Keratinocyte (primary cell): ENCODE results near the gene NUDT21. TPM values are rescaled to one million over a fixed set of nuclear protein-coding genes. Genes with fewer than 3 reads are reported as not detected.
"Not testable (repeated sequence)": the region's sequence is repeated elsewhere in the genome, so short reads cannot be mapped to it uniquely, and the experiment has no call there.

Source experiments
- DNase-seq: peaks from one replicate; pipeline ENCODE4 v3.0.0-alpha.2; 2011; ENCODE audit warnings: low read depth, missing footprints, low spot score
- FAIRE-seq: peaks from 2 replicates; lab custom pipeline; 2011; peaks lifted over from hg19 to GRCh38; lab: Jason Lieb, UNC
- H2AFZ ChIP-seq: 2 replicates; pipeline ENCODE4 v1.6.0; 2012; ENCODE audit warnings: low read length, control low read depth, inconsistent platforms; ENCODE audit not compliant: control insufficient read depth
- H3K27ac ChIP-seq: 2 replicates; pipeline ENCODE4 v1.5.1; 2011; ENCODE audit warnings: low read length; ENCODE audit not compliant: control insufficient read depth, insufficient read depth
- H3K27me3 ChIP-seq: 3 replicates; pipeline ENCODE4 v1.6.0; 2011; ENCODE audit warnings: low read length; ENCODE audit not compliant: control insufficient read depth, insufficient read depth; ENCODE audit errors: extremely low read depth
- H3K36me3 ChIP-seq, 2 experiments: 2 replicates in 1 of 2; 3 replicates in 1 of 2; pipeline ENCODE4 v1.5.1; 2011; ENCODE audit warnings: low read length in 2 of 2, mild to moderate bottlenecking in 1 of 2; ENCODE audit not compliant: control insufficient read depth in 2 of 2, insufficient read depth in 2 of 2; ENCODE audit errors: extremely low read depth in 1 of 2
- H3K4me1 ChIP-seq: 3 replicates; pipeline ENCODE4 v1.5.1; 2011; ENCODE audit warnings: low read length; ENCODE audit not compliant: control insufficient read depth, insufficient read depth; ENCODE audit errors: extremely low read depth
- H3K4me2 ChIP-seq: 3 replicates; pipeline ENCODE4 v1.6.0; 2011; ENCODE audit warnings: low read depth, low read length; ENCODE audit not compliant: control insufficient read depth, insufficient read depth; ENCODE audit errors: extremely low read depth
- H3K4me3 ChIP-seq, 3 experiments: fragments of 200-600 bp in 1 of 3; sonication (generic) in 1 of 3; 2 replicates in 2 of 3; 3 replicates in 1 of 3; pipeline ENCODE4 v1.5.1; 2011 to 2016; ENCODE audit warnings: low read length in 3 of 3, mild to moderate bottlenecking in 3 of 3, control low read depth in 2 of 3, inconsistent platforms in 1 of 3, low read depth in 1 of 3, mixed read lengths in 1 of 3, mixed run types in 1 of 3, moderate library complexity in 1 of 3; ENCODE audit not compliant: control insufficient read depth in 2 of 3, insufficient read depth in 2 of 3; ENCODE audit errors: extremely low read depth in 1 of 3
- H3K79me2 ChIP-seq: 2 replicates; pipeline ENCODE4 v1.6.0; 2012; ENCODE audit warnings: low read length; ENCODE audit not compliant: control insufficient read depth, insufficient read depth
- H3K9ac ChIP-seq: 3 replicates; pipeline ENCODE4 v1.6.0; 2011; ENCODE audit warnings: low read length; ENCODE audit not compliant: control insufficient read depth, insufficient read depth; ENCODE audit errors: extremely low read depth
- H3K9me1 ChIP-seq: 3 replicates; pipeline ENCODE4 v1.6.0; 2011; ENCODE audit warnings: low read length; ENCODE audit not compliant: control insufficient read depth, insufficient read depth; ENCODE audit errors: extremely low read depth
- H3K9me3 ChIP-seq: 2 replicates; pipeline ENCODE4 v1.5.1; 2012; ENCODE audit warnings: low read depth, low read length; ENCODE audit not compliant: control insufficient read depth
- H4K20me1 ChIP-seq: 3 replicates; pipeline ENCODE4 v1.6.0; 2011; ENCODE audit warnings: low read length; ENCODE audit not compliant: control insufficient read depth, insufficient read depth; ENCODE audit errors: extremely low read depth
- EZH2 ChIP-seq: IDR thresholded peaks from one replicate; pipeline ENCODE4 v1.6.1; 2012; ENCODE audit warnings: inconsistent platforms, mild to moderate bottlenecking, low read length, moderate library complexity
- dilution Hi-C: fragments of 300-500 bp; cut with MboI; formaldehyde crosslinking; loops from one replicate; pipeline ENCODE4 v1.7.0; 2020; ENCODE audit warnings: low sequenced_read_pairs; ENCODE audit not compliant: extremely low pct_ligation_motif_present
- polyA plus RNA-seq, 5 experiments: library from polyadenylated mRNA; depleted of rRNA in 3 of 5; stranded (reverse) in 3 of 5; stranded (forward) in 1 of 5; unstranded in 1 of 5; fragments of >200 nt; gene quantifications; 1 replicate in 1 of 5; 2 replicates in 3 of 5; 3 replicates in 1 of 5; pipeline versions ENCODE4 v1.2.1 to v1.2.3, GENCODE V29; 2011 to 2012; ENCODE audit warnings: missing spikeins in 2 of 5, low read depth in 1 of 5, low replicate concordance in 1 of 5
- TF ChIP-seq, protein P1 (sequence below), 3 experiments: IDR thresholded peaks in 1 of 3; conservative IDR thresholded peaks in 1 of 3; optimal IDR thresholded peaks in 1 of 3; 2 replicates in 2 of 3; 3 replicates in 1 of 3; pipeline versions ENCODE3 to v1.5.1; 2011; ENCODE audit warnings: low read length in 3 of 3, mild to moderate bottlenecking in 3 of 3, moderate library complexity in 2 of 3, control low read depth in 1 of 3, inconsistent platforms in 1 of 3; ENCODE audit not compliant: insufficient read depth in 2 of 3; ENCODE audit errors: extremely low read depth in 1 of 3

Gene NUDT21
- polyA plus RNA-seq, 1 donor (not counting 4 experiments of a cell fraction or from before 2014, with no cell fraction given), result 98.2 TPM

DNA sequence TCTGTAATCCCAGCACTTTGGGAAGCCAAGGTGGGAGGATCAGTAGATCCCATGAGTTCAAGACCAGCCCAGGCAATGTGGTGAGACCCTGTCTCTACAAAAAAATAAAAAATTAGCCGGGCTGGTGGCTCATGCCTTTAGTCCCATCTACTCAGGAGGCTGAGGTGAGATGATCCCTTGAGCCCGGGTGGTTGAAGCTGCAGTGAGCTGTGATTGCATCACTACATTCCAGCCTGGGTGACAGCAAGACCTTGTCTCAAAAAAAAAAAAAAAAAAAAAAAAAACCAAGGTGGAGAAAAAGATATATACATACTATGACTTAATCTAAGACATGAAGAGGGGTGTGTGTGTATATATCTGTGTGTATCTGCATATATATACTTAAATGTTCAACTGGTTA is 42.0 kb upstream of the NUDT21 start:
- Histone ChIP-seq H3K36me3 (peaks cover 0 to 17% of the 10 kb centered on the region in 2 experiments), H3K9me1 (no peaks in the 10 kb centered on the region), H3K27me3 (no peaks in the 10 kb centered on the region), H3K4me1 (no peaks in the 10 kb centered on the region), H3K79me2 (no peaks in the 10 kb centered on the region), H4K20me1 (no peaks in the 10 kb centered on the region), H3K4me3 (no peak overlapping the region), H3K9ac (no peak overlapping the region), H3K27ac (no peak overlapping the region), H3K4me2 (no peak overlapping the region), H2AFZ (no peak overlapping the region), H3K9me3 (no peaks in the 10 kb centered on the region)
- TF ChIP-seq, protein P1, sequence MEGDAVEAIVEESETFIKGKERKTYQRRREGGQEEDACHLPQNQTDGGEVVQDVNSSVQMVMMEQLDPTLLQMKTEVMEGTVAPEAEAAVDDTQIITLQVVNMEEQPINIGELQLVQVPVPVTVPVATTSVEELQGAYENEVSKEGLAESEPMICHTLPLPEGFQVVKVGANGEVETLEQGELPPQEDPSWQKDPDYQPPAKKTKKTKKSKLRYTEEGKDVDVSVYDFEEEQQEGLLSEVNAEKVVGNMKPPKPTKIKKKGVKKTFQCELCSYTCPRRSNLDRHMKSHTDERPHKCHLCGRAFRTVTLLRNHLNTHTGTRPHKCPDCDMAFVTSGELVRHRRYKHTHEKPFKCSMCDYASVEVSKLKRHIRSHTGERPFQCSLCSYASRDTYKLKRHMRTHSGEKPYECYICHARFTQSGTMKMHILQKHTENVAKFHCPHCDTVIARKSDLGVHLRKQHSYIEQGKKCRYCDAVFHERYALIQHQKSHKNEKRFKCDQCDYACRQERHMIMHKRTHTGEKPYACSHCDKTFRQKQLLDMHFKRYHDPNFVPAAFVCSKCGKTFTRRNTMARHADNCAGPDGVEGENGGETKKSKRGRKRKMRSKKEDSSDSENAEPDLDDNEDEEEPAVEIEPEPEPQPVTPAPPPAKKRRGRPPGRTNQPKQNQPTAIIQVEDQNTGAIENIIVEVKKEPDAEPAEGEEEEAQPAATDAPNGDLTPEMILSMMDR (optimal IDR thresholded peaks at IDR 0.05 in 1 of 3, IDR thresholded peaks at IDR 0.05 in 1 of 3, conservative IDR thresholded peaks at IDR 0.05 in 1 of 3; ENCODE audit: extremely low read depth in 1 of 3, insufficient read depth in 2 of 3, low read length in 3 of 3), result no peak
- TF ChIP-seq EZH2, result no peak
- dilution Hi-C loops, result no loop called here
- no peak for FAIRE-seq
- DNase-seq, result no peak

DNA sequence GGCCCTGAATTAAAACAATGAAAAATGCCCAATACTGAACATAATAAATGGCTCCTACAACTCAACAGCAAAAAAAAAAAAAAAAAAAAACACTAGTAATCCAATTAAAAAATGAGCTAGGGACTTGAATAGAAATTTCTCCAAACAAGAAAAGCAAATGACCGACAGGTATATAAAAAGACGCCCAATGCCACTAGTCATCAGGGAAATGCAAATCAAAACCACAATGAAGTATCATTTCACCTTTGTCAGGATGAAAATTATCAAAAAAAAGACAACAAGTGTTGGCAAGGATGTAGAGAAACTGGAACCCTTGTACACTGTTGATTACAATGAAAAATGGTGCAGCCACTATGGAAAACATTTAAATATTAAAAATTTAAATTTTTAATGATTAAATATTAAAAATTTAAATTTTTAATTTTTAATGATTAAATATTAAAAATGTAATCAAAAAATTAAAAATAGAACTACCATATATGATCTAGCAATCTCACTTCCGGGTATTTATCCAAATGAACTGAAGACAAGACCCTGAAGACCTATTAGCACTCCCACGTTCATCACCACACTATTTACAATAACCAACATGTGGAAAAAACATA is 40.6 kb upstream of the NUDT21 start:
- Histone ChIP-seq H3K4me3 (no peak overlapping the region), H3K9me1 (no peaks in the 10 kb centered on the region), H3K36me3 (peaks cover 0 to 11% of the 10 kb centered on the region in 2 experiments), H3K27ac (no peak overlapping the region), H3K79me2 (no peaks in the 10 kb centered on the region), H3K4me1 (no peaks in the 10 kb centered on the region), H2AFZ (no peak overlapping the region), H3K9me3 (no peaks in the 10 kb centered on the region), H4K20me1 (no peaks in the 10 kb centered on the region), H3K27me3 (no peaks in the 10 kb centered on the region), H3K4me2 (no peak overlapping the region), H3K9ac (no peak overlapping the region)
- dilution Hi-C loops, result no loop called here
- FAIRE-seq, result no peak
- no peak for DNase-seq
- TF ChIP-seq, protein P1 (optimal IDR thresholded peaks at IDR 0.05 in 1 of 3, IDR thresholded peaks at IDR 0.05 in 1 of 3, conservative IDR thresholded peaks at IDR 0.05 in 1 of 3; ENCODE audit: extremely low read depth in 1 of 3, insufficient read depth in 2 of 3, low read length in 3 of 3), result no peak
- TF ChIP-seq EZH2, result no peak

DNA sequence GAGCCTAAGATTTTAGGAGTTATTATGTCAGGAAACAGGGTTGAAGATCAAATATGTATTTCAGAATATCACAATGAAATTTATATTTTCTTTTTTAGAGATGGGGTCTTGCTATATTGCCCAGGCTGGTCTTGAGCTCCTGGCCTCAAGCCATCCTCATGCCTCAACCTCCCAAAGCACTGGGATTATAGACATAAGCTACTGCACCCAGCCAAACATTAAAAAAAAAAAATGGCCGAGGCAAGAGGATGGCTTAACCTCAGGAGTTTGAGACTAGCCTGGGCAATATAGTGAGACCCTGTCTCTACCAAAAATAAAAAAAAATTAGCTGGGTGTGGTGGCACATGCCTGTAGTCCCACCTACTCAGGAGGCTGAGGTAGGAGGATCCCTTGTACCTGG is 37.7 kb upstream of the NUDT21 start:
- H3K4me1 ChIP-seq, H2AFZ ChIP-seq, H3K9ac ChIP-seq, H3K27me3 ChIP-seq, DNase-seq, FAIRE-seq, H3K79me2 ChIP-seq, H3K9me3 ChIP-seq, H3K4me2 ChIP-seq, H3K9me1 ChIP-seq, dilution Hi-C loops, H3K27ac ChIP-seq, H3K4me3 ChIP-seq, H4K20me1 ChIP-seq: not testable (repeated sequence)
- peaks cover 5 to 12% of the 10 kb centered on the region in 2 experiments for H3K36me3 ChIP-seq
